ENCODE measurements around the gene PPRC1. TPM values are rescaled to one million over a fixed set of nuclear protein-coding genes. Genes with fewer than 3 reads are reported as not detected.

The PPRC1 gene
- total and polyA plus RNA-seq, 3 donors from 2014 or later = 27.0 to 49.1 (median 38.7) TPM

GRCh38 chr10:102116656-102117055 is 16.2 kb upstream of the PPRC1 start:
- Histone ChIP-seq H3K9me3 (no peaks in the 10 kb centered on the region), H3K36me3 (ENCODE audit: low read depth, missing control alignments) (no peaks in the 10 kb centered on the region), H3K27me3 (no peaks in the 10 kb centered on the region), H3K4me1 (peaks cover 62% of the 10 kb centered on the region), H3K4me3 (no peak overlapping the region), H3K27ac (peak overlapping the region; percentile 88 to 97)
- no peak for DNase-seq
- TF ChIP-seq POLR2A (IDR thresholded peaks at IDR 0.05) (no peak), CTCF (IDR thresholded peaks at IDR 0.05) (no peak)
- 88 to 100% methylated on average over 1 of the region's 1 CpG for WGBS, 2 donors
- intact Hi-C loops (cut with DNase I; ENCODE audit: low total_unique reads) = no loop called here

GRCh38 chr10:102117391-102118159 is 15.3 kb upstream of the PPRC1 start:
- no peak overlapping the region for H3K4me3 ChIP-seq
- no peaks in the 10 kb centered on the region for H3K27me3 ChIP-seq
- H3K27ac ChIP-seq = peak overlapping the region; percentile 88 to 97
- intact Hi-C loops (cut with DNase I; ENCODE audit: low total_unique reads) = no loop called here
- DNase-seq = peak; percentile 89
- peaks cover 67% of the 10 kb centered on the region for H3K4me1 ChIP-seq
- no peaks in the 10 kb centered on the region for H3K36me3 ChIP-seq (ENCODE audit: low read depth, missing control alignments)
- WGBS, 2 donors = 15 to 16% methylated on average over 6 to 12 of the region's 12 CpGs
- no peaks in the 10 kb centered on the region for H3K9me3 ChIP-seq
- TF ChIP-seq POLR2A (IDR thresholded peaks at IDR 0.05) = no peak
- peak in 1 of 3 experiments; percentile 5 for TF ChIP-seq CTCF (IDR thresholded peaks at IDR 0.05)

- TF ChIP-seq CTCF (IDR thresholded peaks at IDR 0.05) (no peak), POLR2A (IDR thresholded peaks at IDR 0.05) (no peak)
- Histone ChIP-seq H3K27ac (peak overlapping the region; percentile 88 to 97), H3K4me3 (peak overlapping the region; percentile 61 to 83), H3K36me3 (ENCODE audit: low read depth, missing control alignments) (no peaks in the 10 kb centered on the region), H3K4me1 (peaks cover 54% of the 10 kb centered on the region), H3K27me3 (no peaks in the 10 kb centered on the region), H3K9me3 (no peaks in the 10 kb centered on the region)
- 6 to 7% methylated on average over 5 to 6 of the region's 6 CpGs for WGBS, 2 donors
- intact Hi-C loops (cut with DNase I; ENCODE audit: low total_unique reads) = no loop called here
- DNase-seq = peak; percentile 74
Observed at GRCh38 chr10:102118867-102119266, 14.0 kb upstream of the PPRC1 start.

GRCh38 chr10:102119417-102120141 is 13.3 kb upstream of the PPRC1 start:
- no peaks in the 10 kb centered on the region for H3K27me3 ChIP-seq
- DNase-seq = peak; percentile 88
- TF ChIP-seq POLR2A (IDR thresholded peaks at IDR 0.05) (no peak), CTCF (IDR thresholded peaks at IDR 0.05) (no peak)
- no peaks in the 10 kb centered on the region for H3K36me3 ChIP-seq (ENCODE audit: low read depth, missing control alignments)
- WGBS, 2 donors = 0 to 1% methylated on average over 3 to 19 of the region's 22 CpGs
- H3K4me1 ChIP-seq = peaks cover 53% of the 10 kb centered on the region
- H3K9me3 ChIP-seq = no peaks in the 10 kb centered on the region
- H3K4me3 ChIP-seq = peak overlapping the region; percentile 61 to 83
- intact Hi-C loops (cut with DNase I; ENCODE audit: low total_unique reads) = no loop called here
- H3K27ac ChIP-seq = peak overlapping the region; percentile 88 to 97

Measured in testis (tissue), 3 donors.